Lower leg skin (tissue), 4 donors: ENCODE data around the gene ARHGEF10L. TPM values are rescaled to one million over a fixed set of nuclear protein-coding genes. Genes with fewer than 3 reads are reported as not detected.

Source experiments
- DNase-seq, 2 donors: peaks; one replicate each; pipeline ENCODE4 v3.0.0-alpha.2; 2019; ENCODE audit warnings: low spot score in 2 of 2
- H3K4me3 ChIP-seq: fragments of 200-600 bp; sonication (generic); 2 replicates; pipeline ENCODE4 v1.5.1; 2017; ENCODE audit warnings: mild to moderate bottlenecking, low read depth; ENCODE audit not compliant: poor library complexity, severe bottlenecking
- POLR2A ChIP-seq, 2 donors: fragments of 450-650 bp; IDR thresholded peaks; one replicate each; pipeline ENCODE4 v1.6.1; 2016 to 2017; ENCODE audit warnings: antibody characterized with exemption in 2 of 2, mild to moderate bottlenecking in 1 of 2, moderate library complexity in 1 of 2
- WGBS, 2 donors: methylation state at CpG; one replicate each; pipeline ENCODE4 v1.1.5; 2018; 5-methylcytosine and 5-hydroxymethylcytosine counted together
- intact Hi-C: fragments of 100-400 bp; cut with DNase I; formaldehyde crosslinking; loops from one replicate; pipeline ENCODE4 v1.15.0; 2023; ENCODE audit warnings: low total_unique reads
- total RNA-seq, 4 donors: library from RNA; depleted of rRNA; stranded (reverse); fragments of >200 nt; gene quantifications; one replicate each; pipeline ENCODE4 v1.1.0, GENCODE V29; 2016
- TF ChIP-seq, protein P1 (sequence below), 3 donors: fragments of 450-650 bp; IDR thresholded peaks; one replicate each; pipeline ENCODE4 v1.5.1; 2016; ENCODE audit warnings: antibody characterized with exemption in 3 of 3, mild to moderate bottlenecking in 3 of 3, moderate library complexity in 2 of 3

ARHGEF10L gene
- total RNA-seq, 4 donors from 2014 or later: 95.1 to 125 (median 114) TPM

GRCh38 chr1:17565461-17566252 lies 26.2 kb downstream of the ARHGEF10L start:
- no peak overlapping the region for H3K4me3 ChIP-seq
- WGBS, 2 donors: 58 to 70% methylated on average over 17 of the region's 17 CpGs
- intact Hi-C loops: no loop called here

DNA sequence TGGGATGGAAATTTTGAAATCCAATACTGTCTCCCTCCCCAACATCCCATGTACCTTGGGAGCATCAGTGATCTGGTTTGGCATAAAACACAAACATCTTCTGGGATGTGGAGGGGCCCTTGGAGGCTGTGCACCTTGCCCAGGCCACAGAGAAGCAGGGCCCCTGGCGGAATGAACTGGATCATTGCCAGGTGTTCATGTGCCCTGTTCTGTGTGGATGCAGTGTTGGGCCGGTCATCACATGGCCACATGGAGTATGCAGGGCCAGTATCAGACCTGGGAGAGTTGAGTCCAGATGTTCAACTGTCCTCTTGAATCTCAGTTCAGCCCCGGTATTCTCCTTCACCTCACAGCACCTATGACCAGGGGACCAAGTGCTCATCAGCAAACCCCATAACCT lies 26.9 kb downstream of the ARHGEF10L start:
- TF ChIP-seq, protein P1, sequence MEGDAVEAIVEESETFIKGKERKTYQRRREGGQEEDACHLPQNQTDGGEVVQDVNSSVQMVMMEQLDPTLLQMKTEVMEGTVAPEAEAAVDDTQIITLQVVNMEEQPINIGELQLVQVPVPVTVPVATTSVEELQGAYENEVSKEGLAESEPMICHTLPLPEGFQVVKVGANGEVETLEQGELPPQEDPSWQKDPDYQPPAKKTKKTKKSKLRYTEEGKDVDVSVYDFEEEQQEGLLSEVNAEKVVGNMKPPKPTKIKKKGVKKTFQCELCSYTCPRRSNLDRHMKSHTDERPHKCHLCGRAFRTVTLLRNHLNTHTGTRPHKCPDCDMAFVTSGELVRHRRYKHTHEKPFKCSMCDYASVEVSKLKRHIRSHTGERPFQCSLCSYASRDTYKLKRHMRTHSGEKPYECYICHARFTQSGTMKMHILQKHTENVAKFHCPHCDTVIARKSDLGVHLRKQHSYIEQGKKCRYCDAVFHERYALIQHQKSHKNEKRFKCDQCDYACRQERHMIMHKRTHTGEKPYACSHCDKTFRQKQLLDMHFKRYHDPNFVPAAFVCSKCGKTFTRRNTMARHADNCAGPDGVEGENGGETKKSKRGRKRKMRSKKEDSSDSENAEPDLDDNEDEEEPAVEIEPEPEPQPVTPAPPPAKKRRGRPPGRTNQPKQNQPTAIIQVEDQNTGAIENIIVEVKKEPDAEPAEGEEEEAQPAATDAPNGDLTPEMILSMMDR (IDR thresholded peaks at IDR 0.05): no peak
- TF ChIP-seq POLR2A (IDR thresholded peaks at IDR 0.05): no peak

More at GRCh38 chr1:17565461-17566252, 26.2 kb downstream of the ARHGEF10L start:
- TF ChIP-seq POLR2A (IDR thresholded peaks at IDR 0.05): no peak
- TF ChIP-seq, protein P1 (IDR thresholded peaks at IDR 0.05): no peak
- DNase-seq: no peak

DNA sequence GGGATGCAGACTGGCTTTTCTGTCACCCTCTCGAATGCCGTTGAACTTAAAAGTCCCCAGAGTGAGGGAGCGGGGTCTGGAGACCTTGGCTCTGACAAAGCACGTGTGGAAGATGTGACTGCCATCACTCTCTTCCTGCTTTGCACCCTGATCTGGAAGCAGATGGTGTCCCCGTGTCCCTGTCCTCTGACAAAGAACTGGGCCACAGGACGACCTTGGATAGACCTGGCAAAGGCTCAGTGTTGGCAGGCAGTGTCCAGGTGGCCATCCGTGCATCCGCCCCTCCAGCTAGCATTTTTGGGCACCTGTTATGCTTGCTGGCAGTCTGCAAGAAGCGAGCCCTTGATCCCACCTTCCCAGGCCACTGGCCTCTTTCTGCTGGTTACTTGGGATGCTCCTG lies 27.4 kb downstream of the ARHGEF10L start:
- no peak overlapping the region for H3K4me3 ChIP-seq
- WGBS, 2 donors: 77 to 87% methylated on average over 9 of the region's 9 CpGs
- DNase-seq: no peak
- intact Hi-C loops: no loop called here
- no peak for TF ChIP-seq POLR2A (IDR thresholded peaks at IDR 0.05)
- TF ChIP-seq, protein P1 (IDR thresholded peaks at IDR 0.05): no peak

More for the DNA sequence above, 26.9 kb downstream of the ARHGEF10L start:
- no peak for DNase-seq
- 85 to 89% methylated on average over 3 of the region's 3 CpGs for WGBS, 2 donors
- H3K4me3 ChIP-seq: no peak overlapping the region
- intact Hi-C loops: no loop called here

- H3K4me3 ChIP-seq: no peak overlapping the region
- intact Hi-C loops: no loop called here
- no peak for DNase-seq
- TF ChIP-seq, protein P1 (IDR thresholded peaks at IDR 0.05): no peak
- WGBS, 2 donors: 72 to 75% methylated on average over 6 of the region's 6 CpGs
These were observed 28.1 kb downstream of the ARHGEF10L start for GRCh38 chr1:17567582-17567981.

DNA sequence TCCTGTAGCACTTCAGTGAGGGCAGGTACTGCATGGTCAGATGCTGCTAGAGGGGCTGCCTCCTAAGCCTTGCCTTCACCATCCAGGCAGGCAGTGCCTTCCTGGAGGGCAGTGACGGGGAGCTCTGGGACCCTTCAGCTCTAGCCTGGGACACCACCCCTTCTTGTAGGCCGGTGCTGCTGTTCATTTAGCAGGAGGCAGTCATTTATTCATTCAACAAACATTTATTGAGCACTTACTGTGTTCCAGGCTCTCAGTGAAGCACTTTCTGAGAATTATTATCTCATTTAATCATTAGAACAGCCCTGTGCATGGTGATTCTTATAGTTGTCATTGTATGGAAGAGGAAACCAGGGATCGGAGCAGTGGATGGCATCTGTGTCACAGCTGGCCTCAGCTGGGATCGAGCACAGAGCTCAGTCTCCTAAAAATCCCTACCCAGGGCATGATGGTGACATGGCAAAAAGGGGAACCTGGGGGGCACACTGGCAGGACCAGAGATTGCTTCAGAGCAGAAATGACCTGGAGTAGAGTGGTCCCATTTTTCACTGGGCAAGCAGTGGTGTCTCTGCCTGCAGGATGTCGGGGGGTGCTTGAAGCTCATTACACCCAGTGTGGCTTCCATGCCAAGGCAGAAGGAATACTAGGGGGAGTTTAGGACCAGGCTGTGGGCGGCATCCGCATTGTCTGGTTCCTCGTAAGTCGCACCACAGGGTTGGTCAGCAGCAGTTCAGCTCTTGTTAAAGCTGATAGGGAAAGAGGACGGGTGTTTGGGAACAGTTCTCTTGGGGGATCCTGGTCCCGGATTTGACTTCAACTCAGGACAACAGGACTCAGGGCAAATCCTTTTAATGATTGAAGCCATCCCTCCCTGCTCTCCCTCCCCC lies 28.8 kb downstream of the ARHGEF10L start:
- intact Hi-C loops: no loop called here
- DNase-seq: no peak
- H3K4me3 ChIP-seq: no peak overlapping the region
- TF ChIP-seq, protein P1 (IDR thresholded peaks at IDR 0.05): no peak
- no peak for TF ChIP-seq POLR2A (IDR thresholded peaks at IDR 0.05)
- WGBS, 2 donors: 78 to 82% methylated on average over 11 of the region's 11 CpGs
